Lung (tissue), 12 donors: ENCODE results near the gene RIPPLY3. TPM values are rescaled to one million over a fixed set of nuclear protein-coding genes. Genes with fewer than 3 reads are reported as not detected.
"Not testable (repeated sequence)": the region's sequence is repeated elsewhere in the genome, so short reads cannot be mapped to it uniquely, and the experiment has no call there.

Experiments used
- ATAC-seq: fragments of 200-7000 bp; cut with Tn5 transposase; one replicate; pipeline ENCODE4 v1.9.1; 2020; ENCODE audit warnings: moderate number of reproducible peaks; ENCODE audit not compliant: insufficient read depth, low FRiP score
- DNase-seq, 3 donors: peaks; one replicate each; pipeline ENCODE4 v3.0.0-alpha.2; 2013 to 2017
- H3K27ac ChIP-seq, 2 donors: one replicate each; pipeline ENCODE4 v1.5.1; 2013; ENCODE audit warnings: mild to moderate bottlenecking in 2 of 2, moderate library complexity in 2 of 2, control low read depth in 1 of 2, inconsistent platforms in 1 of 2, low read depth in 1 of 2, low read length in 1 of 2
- H3K27me3 ChIP-seq, 3 donors: one replicate each; pipeline ENCODE4 v1.5.1; 2013; ENCODE audit warnings: low read length in 2 of 3; ENCODE audit not compliant: control insufficient read depth in 3 of 3, insufficient read depth in 3 of 3
- H3K36me3 ChIP-seq, 4 donors: one replicate each; pipeline ENCODE4 v1.5.1; 2013; ENCODE audit warnings: low read length in 4 of 4, mild to moderate bottlenecking in 1 of 4, moderate library complexity in 1 of 4; ENCODE audit not compliant: control insufficient read depth in 4 of 4, insufficient read depth in 4 of 4
- H3K4me1 ChIP-seq, 5 donors: one replicate each; pipeline ENCODE4 v1.5.1; 2013; ENCODE audit warnings: low read length in 5 of 5, mild to moderate bottlenecking in 2 of 5, moderate library complexity in 1 of 5; ENCODE audit not compliant: control insufficient read depth in 5 of 5, insufficient read depth in 5 of 5
- H3K4me3 ChIP-seq: one replicate; pipeline ENCODE4 v1.5.1; 2013; ENCODE audit warnings: mild to moderate bottlenecking, control low read depth, moderate library complexity
- H3K9ac ChIP-seq, 2 donors: one replicate each; pipeline ENCODE4 v1.5.1; 2013; ENCODE audit warnings: low read length in 2 of 2, control low read depth in 1 of 2; ENCODE audit not compliant: insufficient read depth in 1 of 2
- H3K9me3 ChIP-seq, 4 donors: one replicate each; pipeline ENCODE4 v1.5.1; 2013; ENCODE audit warnings: low read length in 3 of 4, mild to moderate bottlenecking in 1 of 4, moderate library complexity in 1 of 4; ENCODE audit not compliant: control insufficient read depth in 4 of 4, insufficient read depth in 3 of 4
- WGBS, 2 donors: extraction: QIAGEN DNeasy Blood & Tissue Kit; methylation state at CpG; one replicate each; pipeline ENCODE4 v1.1.7; 2013; 5-methylcytosine and 5-hydroxymethylcytosine counted together
- polyA plus RNA-seq, 2 donors: library from polyadenylated mRNA; stranded (reverse); fragments of 200-250 nt; gene quantifications; one replicate each; pipeline ENCODE4 v1.2.1, GENCODE V29; 2013
- total RNA-seq, 2 donors: library from RNA; depleted of rRNA in 1 of 2; stranded (reverse); fragments of >200 nt in 1 of 2; gene quantifications; one replicate each; pipeline ENCODE4 v1.2.1, GENCODE V29; 2014 to 2021
- TF ChIP-seq, protein P1 (sequence below): IDR thresholded peaks from 2 replicates; pipeline ENCODE4 v1.5.1; 2012; ENCODE audit warnings: mild to moderate bottlenecking; ENCODE audit errors: control extremely low read depth, extremely low read depth
- donor health status: control.
- donor health status: control.
- donor health status: Bipolar disorder and iron deficiency.
- donor health status: healthy.
- donor health status: DM: yes; HTN: yes; CAD: no.

Gene RIPPLY3
- total and polyA plus RNA-seq, 4 donors: 0.18 to 2.1 (median 0.57) TPM

DNA sequence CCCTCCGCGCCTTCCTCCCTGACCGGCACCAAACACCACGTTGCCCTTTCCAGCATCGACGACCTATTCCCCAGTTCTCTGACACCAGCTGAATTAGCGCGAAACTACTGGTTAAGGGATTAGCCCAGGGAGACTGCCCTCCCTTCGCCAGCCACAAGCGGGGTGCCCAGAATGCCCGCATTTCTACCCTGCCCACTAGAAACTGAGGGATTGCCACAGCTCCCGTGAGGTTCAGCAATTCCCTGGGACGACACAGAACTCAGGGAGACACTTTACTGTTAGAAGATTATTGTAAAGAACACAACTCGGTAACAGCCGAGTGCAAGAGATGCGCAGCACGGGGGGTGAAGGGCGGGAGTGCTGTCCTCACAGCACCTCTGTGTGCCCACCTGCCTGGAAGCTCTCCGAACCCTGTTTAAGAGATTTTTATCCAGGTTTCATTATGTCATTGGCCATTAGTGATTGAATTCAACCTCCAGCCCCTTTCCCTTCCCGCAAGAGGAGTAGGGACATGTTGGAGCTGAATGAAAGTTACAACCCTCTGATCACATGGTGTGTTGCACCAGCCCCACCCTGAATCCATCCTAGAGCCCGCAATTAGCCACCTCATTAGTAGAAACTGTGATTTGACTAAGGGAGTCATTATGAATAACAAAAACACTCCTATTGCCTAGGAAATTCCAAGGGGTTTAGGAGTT is 15.8 kb upstream of the RIPPLY3 start:
- DNase-seq: no peak
- H3K27me3 ChIP-seq: peaks cover 0 to 2% (median 0%) of the 10 kb centered on the region in 3 donors
- no peak overlapping the region for H3K4me3 ChIP-seq
- peak overlapping the region in 1 of 2 donors; percentile 34 for H3K9ac ChIP-seq
- no peaks in the 10 kb centered on the region for H3K9me3 ChIP-seq
- H3K27ac ChIP-seq: peak overlapping the region; percentile 86 to 91
- H3K4me1 ChIP-seq: peaks cover 0 to 3% (median 0%) of the 10 kb centered on the region in 5 donors
- ATAC-seq: no peak
- TF ChIP-seq, protein P1, sequence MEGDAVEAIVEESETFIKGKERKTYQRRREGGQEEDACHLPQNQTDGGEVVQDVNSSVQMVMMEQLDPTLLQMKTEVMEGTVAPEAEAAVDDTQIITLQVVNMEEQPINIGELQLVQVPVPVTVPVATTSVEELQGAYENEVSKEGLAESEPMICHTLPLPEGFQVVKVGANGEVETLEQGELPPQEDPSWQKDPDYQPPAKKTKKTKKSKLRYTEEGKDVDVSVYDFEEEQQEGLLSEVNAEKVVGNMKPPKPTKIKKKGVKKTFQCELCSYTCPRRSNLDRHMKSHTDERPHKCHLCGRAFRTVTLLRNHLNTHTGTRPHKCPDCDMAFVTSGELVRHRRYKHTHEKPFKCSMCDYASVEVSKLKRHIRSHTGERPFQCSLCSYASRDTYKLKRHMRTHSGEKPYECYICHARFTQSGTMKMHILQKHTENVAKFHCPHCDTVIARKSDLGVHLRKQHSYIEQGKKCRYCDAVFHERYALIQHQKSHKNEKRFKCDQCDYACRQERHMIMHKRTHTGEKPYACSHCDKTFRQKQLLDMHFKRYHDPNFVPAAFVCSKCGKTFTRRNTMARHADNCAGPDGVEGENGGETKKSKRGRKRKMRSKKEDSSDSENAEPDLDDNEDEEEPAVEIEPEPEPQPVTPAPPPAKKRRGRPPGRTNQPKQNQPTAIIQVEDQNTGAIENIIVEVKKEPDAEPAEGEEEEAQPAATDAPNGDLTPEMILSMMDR: no peak
- no peaks in the 10 kb centered on the region for H3K36me3 ChIP-seq
- 70 to 71% methylated on average over 21 of the region's 21 CpGs for WGBS, 2 donors

DNA sequence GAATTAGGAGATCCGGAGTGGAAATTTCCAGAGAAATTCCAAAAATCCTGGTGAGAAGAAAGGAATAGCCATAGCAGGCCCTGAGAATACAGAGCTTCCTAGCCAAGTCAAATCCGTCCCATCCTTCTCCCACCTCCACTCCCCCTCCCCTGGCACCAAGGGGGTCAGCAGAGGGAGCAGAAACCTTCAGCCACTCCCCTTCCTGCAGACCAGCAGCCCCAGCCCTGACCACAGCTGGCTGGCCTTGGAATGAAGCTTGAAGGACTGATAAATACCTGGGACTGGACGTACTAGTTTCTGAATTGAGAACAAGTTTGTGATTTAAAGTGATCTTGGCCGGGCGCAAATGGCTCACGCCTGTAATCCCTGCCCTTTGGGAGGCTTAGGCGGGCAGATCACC is 13.8 kb upstream of the RIPPLY3 start:
- WGBS, 2 donors: 67 to 94% methylated on average over 7 of the region's 7 CpGs
- no peak for ATAC-seq

GRCh38 chr21:36994501-36995158 is 11.9 kb upstream of the RIPPLY3 start:
- H3K27me3 ChIP-seq: peaks cover 0 to 2% (median 0%) of the 10 kb centered on the region in 3 donors
- H3K4me1 ChIP-seq: peaks cover 0 to 3% (median 0%) of the 10 kb centered on the region in 5 donors
- no peak overlapping the region for H3K9ac ChIP-seq
- H3K36me3 ChIP-seq: no peaks in the 10 kb centered on the region
- TF ChIP-seq, protein P1: no peak
- no peak overlapping the region for H3K27ac ChIP-seq
- no peak overlapping the region for H3K4me3 ChIP-seq
- DNase-seq: peak in 2 of 3 donors; percentile 34 to 40
- WGBS, 2 donors: 31 to 41% methylated on average over 38 of the region's 38 CpGs
- H3K9me3 ChIP-seq: no peaks in the 10 kb centered on the region
- ATAC-seq: no peak

More for the DNA sequence above, 13.8 kb upstream of the RIPPLY3 start:
- Histone ChIP-seq H3K27me3 (peaks cover 0 to 2% (median 0%) of the 10 kb centered on the region in 3 donors), H3K9ac (no peak overlapping the region), H3K36me3 (no peaks in the 10 kb centered on the region), H3K4me3 (no peak overlapping the region), H3K9me3 (no peaks in the 10 kb centered on the region), H3K4me1 (peaks cover 0 to 3% (median 0%) of the 10 kb centered on the region in 5 donors), H3K27ac (no peak overlapping the region)
- no peak for DNase-seq
- TF ChIP-seq, protein P1: no peak

GRCh38 chr21:36995285-36995684 is 11.2 kb upstream of the RIPPLY3 start:
- DNase-seq, H3K4me3 ChIP-seq, H3K27me3 ChIP-seq, H3K36me3 ChIP-seq, H3K4me1 ChIP-seq, H3K9ac ChIP-seq, ATAC-seq, H3K9me3 ChIP-seq, H3K27ac ChIP-seq: not testable (repeated sequence)
- WGBS, 2 donors: 95 to 96% methylated on average over 12 of the region's 12 CpGs
